HG03135 (cell line): ENCODE results near the gene CECR2.

Experiments
- ATAC-seq: cut with Tn5 transposase; IDR thresholded peaks from one replicate; pipeline ENCODE4 v1.9.1; 2021; ENCODE audit warnings: mild to moderate bottlenecking, moderate library complexity; ENCODE audit not compliant: unreplicated experiment

Gene CECR2

DNA sequence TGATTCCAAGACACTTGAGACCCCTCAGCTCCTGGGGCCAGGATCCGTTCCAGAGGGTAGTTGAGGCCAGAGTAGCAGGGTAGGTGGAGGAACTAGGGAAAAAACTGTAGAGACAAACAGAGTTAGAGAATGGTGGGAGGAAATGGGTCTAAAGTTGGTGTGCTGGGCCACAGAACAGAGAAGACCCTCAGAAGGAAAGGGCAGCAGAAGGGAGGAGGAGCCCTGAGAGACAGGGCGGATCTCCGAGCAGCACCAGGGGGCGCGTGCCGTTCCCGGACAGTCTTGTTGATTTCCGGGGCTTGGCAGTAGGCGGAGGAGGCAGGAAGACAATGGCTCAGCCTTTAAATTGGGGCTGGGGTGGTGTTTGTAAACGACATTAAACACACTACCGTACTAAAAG is 2.4 kb upstream of the CECR2 start:
- ATAC-seq, result no peak

DNA sequence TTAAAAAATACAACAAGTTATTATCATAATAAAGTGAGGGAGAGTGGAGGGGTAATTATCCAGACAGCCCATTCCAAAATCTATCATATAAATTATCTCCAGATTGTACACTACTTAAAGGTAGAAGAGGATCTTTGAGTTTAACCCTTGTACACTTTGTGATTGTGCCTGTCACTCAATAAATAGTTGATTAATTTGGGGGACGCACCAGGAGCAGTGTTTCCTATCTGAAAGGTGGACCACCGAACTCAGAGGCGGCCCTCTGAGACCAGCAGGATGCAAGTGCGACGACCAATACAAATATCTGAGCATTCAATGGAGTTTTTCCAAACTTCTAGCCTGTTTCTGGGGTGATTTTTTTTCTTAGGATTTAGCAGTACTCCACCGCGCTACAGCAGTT is 1.1 kb upstream of the CECR2 start:
- ATAC-seq, result no peak

DNA sequence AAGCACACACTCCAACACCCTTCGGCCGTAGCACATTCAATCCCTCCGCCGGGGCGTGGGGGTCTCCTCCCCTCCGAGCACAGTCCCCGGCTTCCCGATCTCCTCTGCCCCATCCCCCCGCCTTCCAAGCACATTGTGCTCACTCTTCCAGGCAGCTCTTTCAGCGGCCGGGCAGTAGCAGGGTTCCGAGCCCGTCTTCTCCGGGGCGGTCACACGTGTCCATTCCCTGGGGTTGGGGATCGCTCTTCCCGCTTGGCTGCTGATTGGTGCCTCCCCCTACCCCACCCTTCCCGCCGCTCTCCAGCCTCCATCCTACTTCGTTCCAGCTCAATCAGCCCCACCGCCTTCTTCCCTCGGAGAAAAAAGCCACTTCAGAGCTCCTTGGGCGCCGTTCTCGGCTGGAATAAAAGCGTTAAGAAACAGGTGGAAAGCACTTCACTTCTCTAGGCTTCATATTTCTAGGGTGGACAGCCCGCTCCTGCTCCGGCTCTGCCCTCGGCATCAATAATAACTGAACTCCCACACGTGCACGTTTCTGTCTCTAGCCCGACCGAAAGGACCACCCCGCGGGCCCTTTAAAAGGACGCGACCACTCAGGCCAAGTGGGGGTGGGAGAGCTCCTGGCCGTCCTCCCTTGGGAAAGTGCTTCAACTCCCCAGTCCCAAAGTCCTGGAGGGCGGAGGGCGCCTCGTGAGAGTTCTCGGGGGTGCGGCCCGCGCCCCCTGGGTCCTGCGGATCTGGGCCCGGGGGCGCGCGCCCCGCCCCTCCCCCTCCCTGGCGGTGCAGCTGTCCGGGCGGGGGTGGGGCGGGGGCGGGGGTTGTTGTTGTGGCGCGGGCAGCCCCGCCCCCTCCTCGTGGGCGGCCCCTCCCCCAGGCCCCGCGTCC is 464 bp upstream of the CECR2 start:
- no peak for ATAC-seq

DNA sequence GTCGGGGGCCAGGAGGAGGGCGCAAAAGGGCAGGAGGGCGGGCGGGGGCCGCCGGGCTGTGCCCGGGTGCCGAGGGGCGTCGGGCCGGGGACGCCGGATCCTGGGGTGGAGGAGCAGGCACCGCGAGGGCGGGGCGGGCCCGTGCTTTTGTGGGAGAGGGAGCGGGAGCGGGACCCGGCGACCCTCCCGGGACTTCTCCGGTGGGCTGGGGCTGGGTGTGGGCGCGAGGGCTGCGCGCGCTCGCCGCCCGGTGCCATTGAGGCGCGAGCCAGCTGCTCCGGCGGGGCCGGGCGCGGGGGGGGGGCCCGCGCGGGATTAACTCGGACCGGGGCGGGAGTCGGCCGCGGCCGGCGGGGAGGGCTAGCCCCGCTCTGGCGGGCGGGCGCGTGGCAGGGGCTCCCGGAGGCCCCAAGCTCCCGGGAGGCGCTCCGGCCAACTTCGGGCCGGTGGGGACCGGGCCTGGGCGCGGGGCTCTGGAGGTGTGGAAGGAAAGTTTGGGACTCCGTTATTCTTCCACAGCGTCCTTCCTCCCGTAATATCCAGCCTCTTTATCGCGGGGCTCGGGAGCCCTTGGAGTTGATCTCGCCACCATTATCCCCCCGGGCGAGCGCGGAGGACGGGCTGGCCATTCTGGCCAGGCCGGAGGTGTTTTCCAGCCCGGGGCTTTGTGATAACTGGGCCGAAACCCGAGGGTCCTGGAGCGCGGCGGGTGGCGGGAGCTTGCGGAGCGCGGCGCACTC is 936 bp downstream of the CECR2 start:
- no peak for ATAC-seq

DNA sequence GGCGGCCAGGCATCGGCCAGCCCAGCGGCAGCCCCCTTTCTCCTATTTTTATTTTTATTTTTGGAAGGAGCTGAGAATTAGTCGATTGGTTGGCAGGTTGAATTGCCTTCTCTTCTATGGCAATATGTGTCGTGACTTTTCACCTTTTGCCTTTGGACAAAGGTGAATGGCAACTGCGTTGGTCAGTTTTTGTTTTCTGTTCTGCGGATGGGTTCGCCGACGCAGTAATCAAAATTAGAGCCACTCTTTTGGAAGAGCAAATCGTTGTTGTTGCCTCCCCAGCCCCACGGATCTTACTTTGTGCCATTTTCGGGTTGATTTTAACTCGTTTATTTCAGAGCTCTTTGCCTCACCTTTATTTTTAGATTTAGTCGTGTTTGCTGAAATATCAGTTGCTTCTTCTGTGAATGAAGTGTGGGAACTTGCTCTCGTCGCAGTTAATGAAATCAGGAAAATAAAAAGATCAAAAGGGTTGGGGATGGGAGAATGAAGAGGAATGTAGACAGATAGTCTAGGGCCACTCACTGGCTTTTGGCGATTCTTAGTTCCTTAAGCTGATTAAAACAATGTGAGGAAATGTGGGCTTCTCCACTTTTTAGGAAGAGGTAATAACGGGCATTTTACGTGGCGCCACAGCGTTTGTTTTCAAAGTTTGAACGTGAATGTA is 1.6 kb downstream of the CECR2 start:
- ATAC-seq, result no peak

DNA sequence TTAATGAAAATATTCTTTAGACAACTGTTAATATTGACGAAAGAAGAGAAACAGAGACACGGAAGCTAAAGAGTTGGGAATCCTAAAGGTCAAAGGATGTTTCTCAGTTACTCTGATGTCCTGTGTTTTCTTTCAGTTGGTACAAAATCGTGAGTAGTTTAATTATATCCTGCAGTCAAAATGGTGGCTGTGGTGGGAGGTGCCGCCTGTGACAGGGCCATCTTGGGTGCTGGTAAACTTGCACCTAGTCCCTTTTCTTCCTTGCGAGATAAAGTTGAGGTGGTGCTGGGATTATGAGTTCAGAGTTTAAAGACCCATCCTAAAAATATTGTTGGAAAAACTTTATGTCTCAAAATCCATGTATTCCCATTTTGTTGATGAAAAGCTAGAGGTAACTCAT is 2.2 kb downstream of the CECR2 start:
- no peak for ATAC-seq

DNA sequence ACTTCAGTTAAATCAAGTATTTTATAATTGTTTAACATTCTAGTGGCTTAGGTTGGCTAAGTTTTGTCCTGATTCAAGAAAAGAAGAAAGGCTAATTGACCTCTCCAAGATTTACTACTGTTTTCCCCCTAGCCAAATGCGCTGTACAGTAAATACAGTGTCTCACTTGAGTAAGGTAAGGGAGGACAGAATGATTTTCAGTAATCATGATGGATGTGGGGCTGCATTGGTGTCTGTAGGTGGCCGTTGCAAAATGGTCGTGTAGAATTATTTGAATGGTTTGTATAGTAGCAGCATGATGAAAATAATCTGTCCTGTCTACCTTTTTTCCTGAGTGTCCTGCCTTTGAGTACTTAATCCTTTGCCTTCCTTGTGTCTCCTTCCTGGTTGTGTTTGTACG is 4.6 kb downstream of the CECR2 start:
- ATAC-seq, result no peak

DNA sequence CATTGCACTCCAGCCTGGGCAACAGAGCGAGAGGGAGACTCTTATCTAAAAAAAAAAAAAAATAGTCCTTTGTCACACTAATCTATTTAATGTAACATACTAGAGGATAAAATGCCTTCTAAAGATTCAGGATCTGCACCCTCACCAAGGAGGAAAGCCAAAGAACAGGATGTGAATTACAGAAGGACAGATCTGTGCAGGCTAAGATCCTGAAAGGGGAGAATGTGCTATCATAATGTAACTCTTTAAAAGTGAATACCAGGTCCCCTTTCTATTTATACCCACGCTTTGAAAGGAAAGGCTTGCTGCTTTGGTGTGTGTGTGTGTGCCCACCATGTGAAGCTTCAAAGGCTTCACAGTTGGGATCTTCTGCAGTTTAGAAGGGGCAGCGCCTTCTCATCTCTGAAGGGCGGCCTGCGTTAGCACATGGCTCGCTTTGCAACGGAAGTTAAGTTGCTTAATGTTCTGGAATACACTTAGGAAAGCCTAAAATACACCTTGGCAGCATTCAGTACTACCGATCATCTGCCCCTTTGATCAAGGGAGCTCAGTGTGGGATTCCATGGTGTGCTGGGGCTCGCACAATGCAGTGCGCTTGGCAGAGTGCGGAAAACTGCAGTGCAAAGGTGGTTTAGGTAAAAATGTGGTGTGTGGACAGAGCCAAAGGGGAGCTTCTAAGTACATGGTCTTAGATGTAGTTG is 6.8 kb downstream of the CECR2 start:
- ATAC-seq, result no peak

DNA sequence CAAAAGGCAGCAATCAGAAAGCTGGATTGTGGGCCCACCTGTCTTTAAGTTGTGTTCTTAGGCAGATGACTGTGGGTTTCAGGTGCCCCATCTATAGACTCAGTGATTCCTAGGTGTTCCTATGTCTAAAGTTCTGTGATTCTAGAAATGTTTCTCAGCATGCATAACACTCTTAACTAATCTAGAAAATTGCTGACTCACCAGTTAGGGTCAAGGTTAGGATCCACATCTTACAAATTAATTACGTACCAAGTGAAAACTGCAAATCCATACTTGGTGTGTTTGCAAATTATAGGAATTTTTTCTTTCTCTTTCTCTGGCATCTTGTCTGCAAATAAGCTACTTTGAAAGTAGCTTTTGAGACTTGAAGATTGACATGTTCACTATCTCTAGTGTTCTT is 7.7 kb downstream of the CECR2 start:
- ATAC-seq, result no peak

DNA sequence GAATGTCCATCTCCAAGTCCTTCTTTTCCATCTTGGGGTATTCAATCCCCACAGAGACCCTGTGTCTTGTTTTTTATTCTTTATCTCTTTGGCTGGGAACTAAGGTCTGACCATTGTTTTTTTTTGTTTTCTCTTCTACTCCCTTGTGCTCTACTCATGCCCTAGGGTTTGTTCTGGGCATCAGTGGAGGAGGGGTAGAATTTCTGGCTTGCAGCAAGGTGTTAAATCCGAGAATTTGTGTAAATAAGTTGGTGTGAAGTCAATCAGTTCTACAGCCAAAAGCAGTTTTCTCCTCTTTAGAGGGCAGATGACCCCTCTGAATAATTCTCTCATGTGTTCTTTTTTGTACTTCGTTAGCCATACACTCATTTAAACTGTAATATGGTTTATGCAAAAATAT is 10.7 kb downstream of the CECR2 start:
- ATAC-seq, result no peak

DNA sequence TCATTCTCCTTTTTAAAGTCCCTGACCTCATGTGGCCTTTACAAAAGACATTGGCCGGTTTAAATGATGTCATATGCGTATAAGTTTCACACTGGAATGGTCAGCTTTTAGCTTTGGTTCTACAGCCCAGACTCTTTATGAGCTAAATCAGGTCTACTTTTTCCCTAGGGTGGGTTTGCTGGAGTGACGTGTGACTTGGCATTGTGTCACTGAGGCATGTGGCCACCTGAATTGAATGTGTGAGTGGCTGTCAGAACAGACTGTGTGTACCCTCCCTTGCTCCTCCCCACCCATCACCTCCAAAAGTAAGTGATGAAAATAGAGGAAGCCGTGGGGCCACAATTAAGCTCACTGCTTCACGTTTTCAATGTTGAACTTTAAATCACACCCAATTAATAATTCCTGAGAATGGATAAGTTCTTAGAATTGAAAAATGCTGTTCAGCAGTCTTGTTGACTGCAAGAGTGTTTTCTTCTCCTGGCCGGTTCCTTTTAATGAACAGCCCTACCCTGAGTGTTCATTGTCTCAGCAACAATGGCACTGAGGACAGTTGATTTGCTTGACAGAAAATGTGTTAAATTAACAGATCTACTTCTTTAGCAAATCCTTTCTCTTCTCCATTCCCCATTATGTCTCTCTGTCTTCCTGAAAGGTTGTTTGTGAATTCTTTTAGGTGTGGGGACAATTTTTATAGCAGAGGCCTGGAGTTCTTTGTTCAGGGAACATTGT is 11.3 kb downstream of the CECR2 start:
- ATAC-seq, result no peak

DNA sequence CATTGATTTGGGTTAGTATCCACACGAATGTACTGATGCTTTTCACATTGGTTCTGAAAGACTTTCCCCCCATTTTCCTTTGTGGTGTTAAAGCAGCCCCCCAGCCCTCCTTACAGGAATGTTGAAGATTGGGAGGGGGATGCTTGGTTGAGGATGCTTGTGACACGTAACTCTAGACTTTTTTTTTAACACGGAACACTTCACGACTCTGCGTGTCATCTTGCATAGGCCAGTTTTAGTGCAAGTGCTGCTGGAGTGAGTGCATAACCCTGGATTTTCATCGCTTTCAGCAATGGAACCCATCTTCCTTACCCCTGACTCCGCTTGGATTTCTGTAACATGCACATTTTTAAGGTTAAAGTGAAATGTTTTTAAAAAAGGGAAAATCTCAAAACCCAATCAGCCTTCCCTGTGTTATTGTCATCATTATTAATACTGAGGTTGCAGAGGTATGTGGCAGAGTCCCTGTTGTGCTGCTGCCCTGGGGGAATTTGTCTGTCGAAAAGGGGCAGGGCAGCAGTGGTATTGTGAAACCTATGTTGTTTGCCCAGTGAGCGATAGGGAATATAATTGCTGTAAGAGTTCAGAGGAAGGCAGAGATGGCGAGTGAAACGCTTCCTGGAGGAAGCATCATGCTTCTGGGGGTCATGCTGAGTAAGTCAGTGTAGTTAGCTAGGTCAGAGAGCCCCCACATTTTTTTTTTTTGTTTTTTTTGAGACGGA is 12.1 kb downstream of the CECR2 start:
- no peak for ATAC-seq

DNA sequence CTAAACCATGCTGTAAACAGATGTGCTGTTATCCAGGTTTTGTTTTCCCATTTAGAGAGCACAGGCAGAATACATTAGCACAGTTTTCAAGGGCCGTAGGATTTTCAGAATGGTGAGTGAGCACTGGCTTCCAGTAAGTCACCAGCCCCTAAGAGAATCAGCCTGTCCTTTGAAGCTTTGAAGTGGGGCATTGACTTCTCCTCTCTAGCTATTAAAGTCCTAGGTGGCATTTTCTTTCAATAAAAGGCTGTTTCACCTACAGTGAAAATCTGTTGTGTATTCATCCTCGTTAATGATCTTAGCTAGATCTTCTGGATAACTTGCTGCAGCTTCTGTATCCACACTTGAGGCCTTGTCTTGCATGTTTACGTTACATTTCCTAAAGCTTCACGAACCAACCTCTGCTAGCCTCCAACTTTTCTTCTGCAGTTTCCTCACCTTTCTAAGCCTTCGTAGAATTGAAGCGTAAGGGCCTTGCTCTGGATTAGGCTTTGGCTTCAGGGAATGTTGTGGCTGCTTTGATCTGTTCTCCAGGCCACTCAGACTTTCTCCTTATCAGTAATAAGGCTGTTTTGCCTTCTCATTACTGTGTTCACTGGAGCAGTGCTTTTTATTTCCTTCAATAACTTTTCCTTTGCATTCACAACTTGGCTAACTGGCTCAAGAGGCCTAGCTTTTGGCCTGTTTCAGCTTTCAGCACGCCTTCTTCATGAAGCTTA is 15.5 kb downstream of the CECR2 start:
- ATAC-seq, result no peak

DNA sequence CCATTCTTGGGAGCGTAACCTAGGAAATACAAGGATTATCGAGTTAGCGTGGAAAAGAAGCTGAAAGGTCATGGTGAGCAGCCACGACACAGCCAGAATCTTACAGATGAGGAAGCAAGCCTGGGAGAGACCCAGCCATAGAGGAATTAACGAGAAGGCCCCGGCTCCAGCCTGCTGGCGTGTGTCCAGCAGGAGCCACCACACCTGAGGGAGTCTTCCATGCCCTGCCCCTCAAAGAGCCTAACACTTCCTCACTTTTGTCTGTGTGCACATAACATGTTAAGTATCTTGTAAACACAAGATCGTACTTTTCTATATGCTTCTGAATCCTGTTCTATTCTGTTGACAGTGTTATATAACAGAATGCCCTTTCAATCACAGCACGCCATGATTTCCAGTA is 18.1 kb downstream of the CECR2 start:
- ATAC-seq, result no peak

DNA sequence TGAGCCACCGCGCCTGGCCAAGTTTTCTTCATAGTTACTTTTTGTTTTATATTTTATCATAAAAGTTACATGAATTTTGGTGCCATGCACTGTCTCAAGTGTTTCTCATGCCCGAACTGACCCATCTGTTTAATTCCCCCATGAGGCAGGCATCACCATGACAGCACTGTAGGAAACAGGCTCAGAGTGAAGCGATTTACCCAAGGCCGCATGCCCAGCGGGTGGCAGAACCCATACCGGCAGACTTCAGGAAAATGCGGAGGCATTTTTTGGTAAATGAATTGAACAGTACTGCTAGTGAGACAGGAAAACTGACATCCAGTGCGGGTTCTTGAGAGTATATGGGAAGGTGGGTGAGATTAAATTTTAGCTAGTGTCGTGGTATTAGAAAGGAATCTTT is 19.0 kb downstream of the CECR2 start:
- no peak for ATAC-seq

DNA sequence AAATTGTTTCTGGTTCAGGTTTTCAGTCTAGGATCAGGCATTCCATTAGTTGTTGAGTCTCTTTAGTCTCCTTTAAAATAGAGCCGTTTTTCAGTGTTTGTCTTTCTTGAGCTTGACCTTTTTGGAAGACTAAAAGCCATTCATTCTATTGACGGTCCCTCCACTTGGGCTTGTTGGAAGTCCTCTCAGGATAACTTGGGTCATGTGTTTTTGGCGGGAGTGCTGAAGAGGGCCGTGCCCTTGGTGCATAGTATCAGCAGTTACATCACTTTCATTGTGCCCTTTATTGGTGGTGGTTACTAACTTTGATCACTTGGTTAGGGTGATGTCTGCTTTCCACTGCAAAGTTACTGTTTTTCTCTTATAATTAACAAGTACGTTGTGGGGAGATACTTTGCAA is 20.8 kb downstream of the CECR2 start:
- ATAC-seq, result no peak

DNA sequence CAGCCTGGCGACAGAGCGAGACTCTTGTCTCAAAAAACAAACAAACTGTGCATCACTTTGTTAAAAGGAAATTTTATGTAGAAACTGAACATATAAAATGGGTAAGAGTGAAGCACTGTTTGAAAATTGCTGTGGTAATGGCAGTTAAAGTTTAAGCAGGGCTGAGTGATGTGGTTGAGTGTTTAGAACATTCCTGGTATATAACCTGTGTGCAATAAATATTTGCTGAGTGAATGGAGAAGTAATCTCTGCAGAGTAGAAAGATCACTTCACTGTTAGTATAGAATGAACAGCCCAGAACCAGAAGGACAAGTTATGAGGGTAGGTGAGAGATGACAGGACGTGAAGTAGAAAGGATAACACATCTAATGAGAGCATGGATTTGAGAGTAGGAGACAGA is 27.3 kb downstream of the CECR2 start:
- no peak for ATAC-seq

DNA sequence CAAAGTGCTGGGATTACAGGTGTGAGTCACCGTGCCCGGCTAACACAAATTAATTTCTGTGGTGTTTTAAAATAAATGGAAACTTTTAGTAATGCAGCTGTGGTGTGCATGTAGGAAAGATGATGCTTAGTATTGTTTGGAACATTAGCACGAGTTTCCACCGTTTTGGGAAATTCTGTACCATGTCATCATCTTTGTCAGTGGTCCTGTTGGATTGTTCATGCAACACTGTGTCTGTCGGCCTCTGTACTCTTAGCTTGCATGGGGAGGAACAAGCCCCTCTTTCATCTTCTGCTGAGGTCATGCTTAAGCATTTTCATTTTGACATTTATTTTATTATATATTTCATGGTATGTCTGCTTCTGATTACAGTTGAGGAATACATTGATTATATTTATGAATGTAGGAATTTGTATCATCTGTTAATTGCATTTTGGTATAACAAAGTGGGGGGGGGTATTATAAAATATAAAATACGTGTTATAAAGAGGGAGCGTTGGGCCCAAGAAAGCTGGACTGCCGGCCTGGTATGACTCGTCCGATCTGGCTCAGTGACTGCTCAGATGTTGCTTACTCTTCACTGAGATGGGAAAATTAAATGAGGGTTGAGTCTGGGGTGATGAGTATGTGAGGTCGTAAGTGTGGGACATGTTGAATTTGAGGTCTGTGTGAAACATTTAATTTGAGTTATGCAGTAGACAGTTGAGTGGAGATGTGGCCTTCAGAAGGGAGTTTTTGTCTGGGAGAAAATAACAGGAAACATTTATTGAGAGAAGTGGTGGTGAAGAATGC is 28.7 kb downstream of the CECR2 start:
- no peak for ATAC-seq

DNA sequence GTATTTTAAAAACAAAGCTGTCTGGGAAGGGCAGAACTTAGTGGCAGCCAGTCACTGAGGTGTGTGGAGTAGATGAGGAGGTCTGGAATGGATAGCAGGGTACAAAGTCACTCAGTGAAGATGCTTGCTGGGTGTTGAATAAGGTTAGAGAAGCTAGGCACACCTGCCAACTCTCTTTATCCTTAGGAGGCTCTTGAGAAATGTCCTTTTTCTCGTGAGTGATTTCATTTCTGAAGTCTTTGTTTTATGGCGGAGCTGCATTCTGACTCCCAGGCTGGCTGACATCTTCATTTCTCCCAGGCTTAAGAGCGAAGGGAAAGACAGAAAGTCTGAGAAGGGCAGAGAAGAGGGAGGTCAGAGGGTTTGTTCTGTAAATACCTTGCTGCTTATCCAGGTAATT is 31.0 kb downstream of the CECR2 start:
- no peak for ATAC-seq
